Limb (tissue), 2 donors: Measurements from ENCODE around the gene RPS6KB2.

ENCODE experiments used
- DNase-seq, 2 donors: peaks; one replicate each; pipeline ENCODE4 v3.0.0-alpha.2; 2016; ENCODE audit errors: extremely low spot score in 2 of 2

Gene RPS6KB2

DNA sequence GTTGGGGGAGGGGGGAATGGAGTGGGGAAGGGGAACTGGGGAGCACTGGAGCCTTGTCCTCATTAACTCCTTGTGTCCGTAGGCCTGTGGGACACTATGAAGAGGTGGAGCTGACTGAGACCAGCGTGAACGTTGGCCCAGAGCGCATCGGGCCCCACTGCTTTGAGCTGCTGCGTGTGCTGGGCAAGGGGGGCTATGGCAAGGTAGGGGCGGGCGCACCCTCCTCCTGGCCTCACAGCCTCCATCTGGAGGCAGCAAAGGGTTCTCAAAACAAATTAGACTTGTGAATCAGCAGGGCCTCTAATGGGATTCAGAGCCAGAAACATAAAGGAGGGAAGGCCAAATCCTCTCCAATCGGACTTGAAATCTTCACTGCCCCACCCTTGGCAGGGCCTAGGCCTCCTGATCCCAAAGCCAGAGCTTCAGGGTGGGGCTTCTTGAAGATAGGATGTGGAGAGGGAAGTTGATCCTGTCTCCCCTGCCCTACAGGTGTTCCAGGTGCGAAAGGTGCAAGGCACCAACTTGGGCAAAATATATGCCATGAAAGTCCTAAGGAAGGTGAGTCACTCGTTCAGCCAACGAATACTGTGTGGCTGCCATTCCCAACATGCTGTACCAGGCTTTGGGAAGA lies 859 bp downstream of the RPS6KB2 start:
- DNase-seq: no peak

DNA sequence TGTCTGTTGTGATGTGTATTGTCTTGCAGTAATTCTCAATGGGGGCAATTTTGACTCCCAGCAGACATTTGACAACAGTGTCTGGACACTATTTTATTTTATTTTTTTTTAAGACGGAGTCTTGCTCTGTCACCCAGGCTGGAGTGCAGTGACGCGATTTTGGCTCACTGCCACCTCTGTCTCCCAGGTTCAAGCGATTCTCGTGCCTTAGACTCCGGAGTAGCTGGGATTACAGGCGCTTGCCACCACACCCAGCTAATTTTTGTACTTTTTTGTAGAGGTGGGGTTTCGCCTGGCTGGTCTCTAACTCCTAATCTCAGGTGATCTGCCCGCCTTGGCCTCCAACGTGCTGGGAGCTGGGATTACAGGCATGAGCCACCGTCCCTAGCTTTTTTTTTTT lies 1.4 kb downstream of the RPS6KB2 start:
- DNase-seq: no peak

DNA sequence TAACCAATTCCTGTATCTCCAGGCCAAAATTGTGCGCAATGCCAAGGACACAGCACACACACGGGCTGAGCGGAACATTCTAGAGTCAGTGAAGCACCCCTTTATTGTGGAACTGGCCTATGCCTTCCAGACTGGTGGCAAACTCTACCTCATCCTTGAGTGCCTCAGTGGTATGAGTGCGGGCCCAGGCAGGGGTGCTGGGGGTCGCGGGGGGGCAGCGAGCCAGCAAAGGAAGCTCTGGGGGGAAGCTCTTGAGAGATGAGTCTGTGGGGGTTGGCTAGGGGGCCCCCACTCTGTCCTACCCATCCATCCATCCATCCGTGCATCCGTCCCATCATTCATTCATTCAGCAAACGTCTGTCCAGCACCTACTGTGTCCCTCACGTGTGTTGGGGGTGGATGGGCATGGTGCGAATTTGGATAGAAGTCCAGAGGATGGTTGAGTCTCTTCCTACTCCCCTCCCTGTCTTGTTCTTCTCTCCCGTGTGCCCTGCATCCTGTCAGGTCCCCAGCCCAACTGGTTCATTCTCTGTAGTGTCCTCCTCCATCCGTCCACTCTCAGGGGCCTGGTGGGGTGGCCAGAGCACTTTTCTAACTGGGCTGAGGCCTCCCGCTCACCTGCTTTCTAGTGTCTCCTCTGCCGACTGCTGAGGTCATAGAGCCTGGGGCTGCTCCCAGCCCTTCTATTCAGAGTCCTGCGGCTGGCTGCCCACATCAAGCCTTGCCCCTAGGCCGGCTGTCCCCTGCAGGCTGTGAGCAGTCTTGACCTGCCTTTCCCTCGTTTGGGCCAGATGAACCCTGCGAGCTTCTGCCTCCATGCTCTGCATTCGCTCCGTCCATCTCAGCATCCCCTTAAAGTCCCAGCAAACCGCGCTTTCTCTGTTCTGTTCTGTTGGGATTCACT lies 3.3 kb downstream of the RPS6KB2 start:
- DNase-seq: no peak

DNA sequence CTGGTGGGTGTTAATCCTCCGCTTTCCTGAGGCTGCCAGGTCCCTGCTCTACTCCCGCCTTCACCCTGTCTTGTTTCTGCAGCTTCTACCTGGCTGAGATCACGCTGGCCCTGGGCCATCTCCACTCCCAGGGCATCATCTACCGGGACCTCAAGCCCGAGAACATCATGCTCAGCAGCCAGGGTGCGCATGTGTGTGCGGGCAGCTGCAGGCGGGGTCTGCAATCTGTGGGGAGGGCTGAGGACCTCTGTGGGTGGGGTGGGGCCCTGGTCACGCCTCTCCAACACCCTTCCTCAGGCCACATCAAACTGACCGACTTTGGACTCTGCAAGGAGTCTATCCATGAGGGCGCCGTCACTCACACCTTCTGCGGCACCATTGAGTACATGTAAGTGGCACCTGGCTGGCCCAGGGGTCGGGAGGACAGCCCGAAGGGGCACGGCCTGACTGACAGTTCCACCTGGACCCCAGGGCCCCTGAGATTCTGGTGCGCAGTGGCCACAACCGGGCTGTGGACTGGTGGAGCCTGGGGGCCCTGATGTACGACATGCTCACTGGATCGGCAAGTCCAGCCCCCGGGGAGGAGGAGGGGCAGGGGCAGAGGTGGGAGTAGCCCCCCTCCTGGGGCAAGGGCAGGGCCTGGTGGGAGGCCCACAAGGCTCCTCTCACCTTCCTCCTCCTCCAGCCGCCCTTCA lies 4.5 kb downstream of the RPS6KB2 start:
- DNase-seq: no peak

DNA sequence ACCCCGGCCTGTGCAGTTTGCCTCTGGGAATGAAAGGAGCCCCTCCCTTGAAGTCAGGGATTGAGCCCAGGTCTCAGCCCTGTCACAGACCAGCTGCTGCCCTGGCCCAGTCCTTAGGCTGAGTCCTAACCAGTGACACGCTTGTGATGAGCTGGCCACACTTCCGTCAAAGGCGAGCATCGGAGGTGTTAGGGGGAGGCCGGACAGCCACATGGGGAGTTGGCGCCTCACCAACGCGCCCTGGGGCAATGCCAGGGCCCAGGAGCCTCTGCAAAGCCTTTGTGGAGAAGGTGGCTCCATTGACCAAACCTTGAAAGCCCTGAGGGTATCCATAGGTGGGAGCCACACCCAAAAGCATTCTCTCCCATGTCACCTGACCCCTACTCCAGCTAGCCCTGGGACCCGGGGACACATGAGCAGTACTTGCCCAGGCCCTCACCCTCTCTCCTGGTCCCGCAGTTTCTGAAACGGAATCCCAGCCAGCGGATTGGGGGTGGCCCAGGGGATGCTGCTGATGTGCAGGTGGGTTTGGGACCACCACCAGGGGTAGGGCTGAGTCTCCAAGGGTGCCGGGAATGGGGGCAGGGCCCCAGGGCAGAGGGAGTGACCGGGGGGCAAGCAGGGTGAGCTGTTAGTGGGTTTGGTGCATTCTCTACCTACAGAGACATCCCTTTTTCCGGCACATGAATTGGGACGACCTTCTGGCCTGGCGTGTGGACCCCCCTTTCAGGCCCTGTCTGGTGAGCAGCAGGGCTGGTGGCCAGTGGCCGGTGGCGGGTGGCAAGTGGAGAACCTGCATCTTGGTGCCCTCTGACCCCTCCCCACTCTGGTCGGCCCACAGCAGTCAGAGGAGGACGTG lies 5.5 kb downstream of the RPS6KB2 start:
- no peak for DNase-seq

DNA sequence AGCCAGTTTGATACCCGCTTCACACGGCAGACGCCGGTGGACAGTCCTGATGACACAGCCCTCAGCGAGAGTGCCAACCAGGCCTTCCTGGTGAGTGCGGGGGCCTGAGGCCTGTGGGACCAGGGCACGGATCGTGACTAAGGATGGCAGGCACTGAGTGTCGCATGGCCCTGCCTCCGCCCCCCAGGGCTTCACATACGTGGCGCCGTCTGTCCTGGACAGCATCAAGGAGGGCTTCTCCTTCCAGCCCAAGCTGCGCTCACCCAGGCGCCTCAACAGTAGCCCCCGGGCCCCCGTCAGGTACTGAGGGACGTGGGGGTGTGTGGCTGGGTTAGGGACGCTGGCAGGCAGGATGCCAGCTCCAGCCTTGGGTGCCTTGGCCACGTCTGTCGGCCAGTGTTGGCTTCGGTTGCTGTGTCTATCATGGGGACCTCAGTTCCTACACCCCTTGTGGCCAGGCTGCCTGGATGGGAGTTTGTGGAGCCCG lies 6.1 kb downstream of the RPS6KB2 start:
- no peak for DNase-seq

DNA sequence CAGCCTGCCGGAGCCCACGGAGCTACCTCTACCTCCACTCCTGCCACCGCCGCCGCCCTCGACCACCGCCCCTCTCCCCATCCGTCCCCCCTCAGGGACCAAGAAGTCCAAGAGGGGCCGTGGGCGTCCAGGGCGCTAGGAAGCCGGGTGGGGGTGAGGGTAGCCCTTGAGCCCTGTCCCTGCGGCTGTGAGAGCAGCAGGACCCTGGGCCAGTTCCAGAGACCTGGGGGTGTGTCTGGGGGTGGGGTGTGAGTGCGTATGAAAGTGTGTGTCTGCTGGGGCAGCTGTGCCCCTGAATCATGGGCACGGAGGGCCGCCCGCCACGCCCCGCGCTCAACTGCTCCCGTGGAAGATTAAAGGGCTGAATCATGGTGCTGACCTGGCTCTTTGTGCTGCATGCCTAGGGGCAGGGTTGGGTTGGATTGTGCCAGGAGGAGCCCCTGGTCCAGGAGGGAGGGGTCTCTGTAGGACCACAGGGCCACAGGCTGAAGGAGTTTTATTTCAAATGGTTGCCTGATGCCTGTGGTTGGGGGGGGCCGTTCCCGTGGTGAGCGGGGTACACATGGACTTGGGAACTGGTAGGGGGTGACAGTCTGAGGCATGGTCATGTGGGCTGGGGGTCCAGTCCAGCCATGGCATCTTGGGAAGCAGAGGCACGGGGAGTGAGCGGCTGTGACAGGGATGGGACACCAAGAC lies 6.9 kb downstream of the RPS6KB2 start:
- DNase-seq: no peak

DNA sequence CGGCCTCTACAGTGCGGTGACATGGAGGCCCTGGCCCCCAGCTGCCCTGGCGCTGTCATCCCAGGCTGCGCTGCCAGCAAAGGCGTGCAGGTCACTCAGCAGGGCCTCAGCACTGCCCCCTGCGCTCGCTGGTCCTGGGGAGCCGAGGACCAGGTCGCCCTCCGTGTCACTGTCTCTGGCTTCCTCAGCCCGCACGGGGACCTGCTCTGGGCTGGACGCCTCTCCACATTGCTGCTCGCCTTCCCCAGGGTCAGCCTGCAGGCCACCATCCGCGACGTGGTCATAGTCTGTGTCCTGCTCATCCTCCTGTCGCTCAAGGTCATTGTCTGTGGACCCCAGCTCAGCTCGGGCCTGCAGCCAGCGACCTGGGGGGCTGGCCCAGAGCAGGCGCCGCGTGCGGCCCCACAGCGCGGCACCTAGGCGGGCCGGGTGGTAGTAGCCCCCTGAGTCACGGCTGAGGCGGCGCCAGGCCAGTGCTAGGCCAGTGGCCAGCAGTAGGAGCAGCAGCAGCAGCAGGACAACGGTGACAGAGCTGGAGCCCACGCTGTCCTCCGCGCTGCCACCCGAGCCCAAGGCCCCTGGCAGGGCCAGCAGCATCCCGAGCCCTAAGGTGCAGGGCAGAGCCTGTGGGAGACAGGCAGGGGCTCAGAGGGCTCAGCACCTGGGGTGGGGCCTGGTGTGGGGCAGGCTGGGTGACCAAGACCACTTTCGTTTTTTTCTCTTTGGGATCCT lies 7.6 kb downstream of the RPS6KB2 start:
- no peak for DNase-seq

DNA sequence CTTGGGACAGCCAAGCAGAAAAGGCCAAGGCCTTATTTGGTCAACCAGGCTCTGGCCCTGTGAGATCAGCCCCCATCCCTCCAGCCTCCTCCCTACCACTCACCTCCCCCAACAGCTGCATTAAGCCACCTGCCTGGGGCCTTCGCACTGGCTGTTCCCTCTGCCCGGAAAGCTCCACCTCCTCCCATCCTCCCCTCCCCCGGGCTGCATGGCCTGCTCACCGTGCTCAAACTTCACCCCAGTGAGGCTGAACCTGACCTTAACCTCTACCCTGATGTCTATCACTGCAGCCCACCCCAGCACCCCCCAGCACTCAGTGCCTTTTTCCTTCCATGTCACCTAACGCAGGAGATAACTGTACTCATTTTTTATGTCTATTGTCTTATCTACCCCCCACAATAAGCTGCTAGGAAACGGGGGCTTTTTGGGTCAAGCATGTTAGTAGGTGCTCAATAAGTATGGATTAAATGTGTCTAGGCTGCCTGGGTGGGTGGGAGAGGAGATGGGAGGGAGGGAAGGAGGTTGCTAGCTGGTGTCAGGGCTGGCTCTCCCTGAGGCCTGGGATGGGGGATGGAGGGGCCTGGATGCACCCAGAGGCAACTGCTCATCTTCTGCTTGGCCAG lies 8.3 kb downstream of the RPS6KB2 start:
- DNase-seq: no peak

DNA sequence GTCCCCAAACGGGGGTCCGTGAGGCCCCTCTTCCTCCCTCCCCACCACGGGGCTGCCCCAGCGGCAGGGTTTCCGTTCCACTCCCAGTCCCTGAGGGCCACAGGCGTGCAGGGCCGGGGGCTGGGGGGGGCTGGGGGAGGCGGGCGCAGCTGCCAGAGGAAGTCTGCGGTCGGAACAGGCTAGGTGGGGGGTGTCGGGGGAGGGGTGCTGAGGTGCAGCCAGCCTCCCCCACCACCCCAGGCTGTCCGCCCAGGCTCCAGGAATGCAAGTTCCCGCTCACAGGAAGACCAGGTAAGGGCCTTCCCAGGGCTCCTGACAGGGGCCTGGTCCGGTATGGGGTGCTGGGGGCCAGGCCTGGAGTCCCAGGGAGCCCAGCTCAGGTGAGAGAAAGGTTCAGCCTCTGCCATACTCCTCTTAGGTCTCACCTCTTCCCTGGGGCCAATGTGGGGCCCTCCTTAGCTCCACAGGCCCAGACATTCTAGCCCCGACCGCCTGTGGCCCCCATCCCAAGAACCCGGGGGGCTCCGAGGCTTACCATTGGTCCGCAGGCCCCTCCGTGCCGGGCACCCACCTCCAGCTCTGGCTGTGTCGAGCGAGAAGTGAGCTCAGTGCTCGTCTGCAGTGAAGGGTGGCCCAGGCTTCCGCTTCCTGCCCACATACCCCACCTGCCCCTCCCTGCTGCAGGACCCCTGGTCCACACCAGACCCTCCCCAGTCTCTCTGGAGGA lies 9.0 kb downstream of the RPS6KB2 start, which contains the start of gene PTPRCAP:
TSS of gene PTPRCAP (minus strand) at position 601 of the 727 bp plus-strand sequence. CDS start at position 538, 63 bp downstream.
- DNase-seq: peak in 1 of 2 donors; percentile 51

DNA sequence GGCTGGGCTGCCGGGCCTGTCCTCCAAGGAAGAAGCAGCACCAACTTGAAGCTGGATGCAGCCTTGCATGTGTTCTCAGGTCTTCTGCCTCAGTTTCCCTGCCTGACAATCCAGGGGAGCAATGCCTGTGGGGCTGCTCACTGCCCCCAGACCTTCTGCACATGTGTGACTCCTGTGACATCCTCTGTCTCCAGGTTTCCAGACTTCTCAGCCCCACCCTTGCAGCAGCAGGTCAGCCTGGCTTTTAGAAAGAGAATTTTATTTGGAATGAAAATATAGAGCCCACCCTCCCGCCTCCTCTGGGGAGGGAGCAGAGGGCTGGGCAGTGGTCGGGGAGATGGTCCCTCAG lies 9.5 kb downstream of the RPS6KB2 start:
- DNase-seq: no peak

DNA sequence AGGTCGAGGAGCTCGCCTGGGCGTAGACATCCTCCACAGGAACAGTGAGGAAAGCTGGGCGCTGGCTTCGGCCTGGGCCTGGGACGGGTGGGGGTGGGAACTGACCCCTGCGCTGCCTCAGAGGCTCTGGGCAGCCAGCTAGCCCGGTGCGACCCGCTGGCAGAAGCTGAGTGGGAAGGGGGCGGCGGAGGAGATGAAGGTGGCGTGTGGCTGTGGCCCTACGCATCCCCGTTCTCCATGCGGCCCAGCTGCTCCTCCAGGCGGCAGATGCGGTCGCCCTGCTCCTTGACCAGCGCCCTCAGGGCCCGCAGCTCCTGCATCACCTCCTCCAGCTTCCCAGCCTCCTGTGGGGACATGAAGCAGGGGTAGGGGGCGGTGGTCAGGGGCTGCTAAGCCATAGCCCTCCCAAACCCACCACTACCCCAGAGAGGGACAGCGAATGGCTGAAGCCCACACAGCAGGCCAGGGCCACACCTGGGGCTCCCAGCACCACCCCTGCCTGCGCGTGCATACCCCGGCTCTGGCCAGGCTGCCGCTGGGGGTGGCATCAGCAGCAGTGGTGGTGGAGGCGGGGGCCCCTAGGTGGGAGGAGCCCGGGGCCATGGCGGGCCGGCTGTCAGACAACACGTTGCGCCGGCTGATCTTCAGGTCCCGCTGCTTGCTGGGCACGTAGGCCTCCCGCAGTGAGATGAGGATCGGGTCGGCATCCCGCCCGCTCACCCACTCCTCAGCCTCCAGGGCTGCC lies 10.0 kb downstream of the RPS6KB2 start:
- DNase-seq: no peak

DNA sequence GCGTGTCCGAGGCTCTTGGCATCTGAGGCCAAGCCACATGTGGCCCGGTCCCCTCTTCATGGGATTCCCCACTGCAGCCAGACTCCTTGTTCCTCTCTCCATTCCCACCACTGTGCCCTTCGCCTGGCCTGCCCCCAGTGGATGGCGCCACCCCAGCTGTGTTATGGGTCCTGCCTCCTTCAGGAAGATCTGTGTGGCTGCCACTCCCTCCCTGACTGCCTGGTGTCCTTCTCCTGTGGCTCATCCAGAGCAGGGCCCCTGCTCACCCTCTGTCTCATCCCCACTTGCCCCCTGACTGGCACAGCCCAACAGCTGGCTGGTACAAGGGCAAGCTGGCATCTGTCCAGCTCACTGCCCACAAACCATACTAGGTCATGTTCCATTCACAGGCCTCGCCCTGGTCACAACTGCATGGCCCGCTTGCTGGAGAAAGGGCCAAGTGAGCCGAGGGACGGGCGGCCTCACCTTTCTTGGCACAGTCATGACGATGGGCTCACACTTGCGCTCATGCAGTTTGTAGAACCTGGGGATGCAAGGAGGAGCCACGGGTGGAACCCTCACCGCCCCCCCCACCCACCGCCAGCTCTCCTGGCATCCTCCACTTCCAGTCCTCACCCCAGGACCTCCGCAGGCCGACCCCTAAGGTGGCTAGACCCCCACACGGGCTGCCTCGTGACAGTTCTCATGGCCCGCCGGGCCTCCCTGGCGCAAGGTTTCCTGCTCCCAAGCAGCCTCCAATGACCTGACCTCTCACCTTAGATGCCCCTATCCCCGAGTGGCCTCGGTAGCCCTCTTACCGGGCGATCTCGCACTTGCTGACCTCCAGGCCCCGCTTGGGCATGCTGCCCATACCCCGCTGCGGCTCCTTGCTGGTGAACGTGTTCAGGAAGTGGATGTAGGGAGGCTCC lies 11.3 kb downstream of the RPS6KB2 start:
- DNase-seq: peak in 1 of 2 donors; percentile 34

DNA sequence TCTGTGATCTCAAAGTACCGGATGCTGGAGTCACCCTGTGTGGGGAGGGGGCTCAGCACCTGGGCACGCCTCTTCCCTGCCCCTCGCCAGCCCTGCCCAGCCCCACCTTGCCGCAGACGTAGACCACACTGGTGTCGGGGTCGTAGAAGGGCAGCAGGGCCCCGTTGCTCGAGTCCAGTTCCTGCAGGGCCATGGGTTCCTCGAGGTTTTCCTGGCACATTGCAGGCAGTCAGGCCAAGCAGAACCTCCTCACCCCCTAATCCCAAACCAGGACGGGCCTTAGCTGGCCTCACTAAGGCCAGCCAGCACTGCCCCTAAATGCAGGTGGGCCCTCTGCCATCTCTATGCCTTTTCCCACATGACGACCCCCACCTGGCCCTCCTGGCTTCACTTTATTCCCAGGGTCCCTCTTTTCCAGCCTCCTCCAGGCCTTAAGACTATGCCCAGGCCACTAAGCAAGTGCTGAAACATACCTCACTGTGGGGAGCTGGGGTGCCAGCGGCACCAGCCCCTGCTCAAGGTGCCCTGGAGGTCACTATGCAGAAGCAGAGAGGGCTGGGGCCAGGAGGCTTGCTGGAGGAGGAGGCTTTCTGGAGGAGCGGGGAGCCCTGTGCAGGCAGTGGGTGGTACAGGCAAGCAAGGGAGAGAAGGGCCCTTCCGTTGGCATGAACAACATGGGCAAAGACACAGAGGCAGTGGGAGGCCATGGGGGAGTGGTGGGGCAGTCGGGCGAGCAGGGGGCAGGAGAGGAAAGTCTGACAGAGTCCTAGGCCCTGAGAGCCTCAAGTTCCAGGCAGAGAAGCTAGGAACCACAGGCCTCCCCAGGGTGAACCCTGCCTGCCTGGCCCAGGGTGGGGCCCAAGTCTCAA lies 12.2 kb downstream of the RPS6KB2 start:
- no peak for DNase-seq

DNA sequence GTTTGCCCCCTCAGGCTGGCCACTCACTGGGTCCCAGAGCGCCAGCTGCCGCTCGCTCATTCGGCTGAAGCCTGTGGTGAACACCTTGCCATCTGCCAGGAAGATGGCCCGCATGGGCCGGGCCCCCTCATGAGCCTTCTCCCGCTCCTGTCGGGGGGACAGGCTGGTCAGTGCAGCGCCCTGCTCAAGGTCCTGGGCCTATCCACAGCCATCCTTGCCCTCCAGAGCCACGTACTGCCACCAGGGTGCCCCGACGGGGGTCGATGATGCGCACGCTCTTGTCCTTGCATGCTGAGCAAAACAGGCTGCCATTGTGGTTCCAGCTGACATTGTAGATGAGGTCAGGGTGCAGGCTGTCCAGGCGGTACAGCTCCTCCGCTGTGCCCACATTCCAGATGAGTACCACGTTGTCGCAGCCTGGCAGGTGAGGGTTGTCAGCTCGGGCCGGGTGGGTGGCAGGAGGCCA lies 12.8 kb downstream of the RPS6KB2 start:
- no peak for DNase-seq
